Stimulated activated naive CD8-positive, alpha-beta T cell treated with anti-CD3 and anti-CD28 coated beads, Interleukin-15, Interleukin-2, amounts not matched to agents 100 ng/mL and 50 ng/mL, for 24 hours (primary cell): ENCODE results near the gene KRTAP4-5.
"Not testable (repeated sequence)": the region's sequence is repeated elsewhere in the genome, so short reads cannot be mapped to it uniquely, and the experiment has no call there.

Source experiments
- H3K27ac Mint-ChIP-seq: one replicate; pipeline ENCODE4 v1.8.0; 2021; ENCODE audit warnings: mild to moderate bottlenecking, mixed read lengths
- H3K27me3 Mint-ChIP-seq: one replicate; pipeline ENCODE4 v1.8.0; 2021; ENCODE audit warnings: mixed read lengths
- H3K36me3 Mint-ChIP-seq: one replicate; pipeline ENCODE4 v1.8.0; 2021; ENCODE audit warnings: low read depth, mixed read lengths
- H3K4me1 Mint-ChIP-seq: one replicate; pipeline ENCODE4 v1.8.0; 2021; ENCODE audit warnings: low read depth, mixed read lengths
- H3K4me3 Mint-ChIP-seq: one replicate; pipeline ENCODE4 v1.8.0; 2021; ENCODE audit warnings: mild to moderate bottlenecking, mixed read lengths
- H3K9me3 Mint-ChIP-seq: one replicate; pipeline ENCODE4 v1.8.0; 2021; ENCODE audit warnings: mixed read lengths

The KRTAP4-5 gene

DNA sequence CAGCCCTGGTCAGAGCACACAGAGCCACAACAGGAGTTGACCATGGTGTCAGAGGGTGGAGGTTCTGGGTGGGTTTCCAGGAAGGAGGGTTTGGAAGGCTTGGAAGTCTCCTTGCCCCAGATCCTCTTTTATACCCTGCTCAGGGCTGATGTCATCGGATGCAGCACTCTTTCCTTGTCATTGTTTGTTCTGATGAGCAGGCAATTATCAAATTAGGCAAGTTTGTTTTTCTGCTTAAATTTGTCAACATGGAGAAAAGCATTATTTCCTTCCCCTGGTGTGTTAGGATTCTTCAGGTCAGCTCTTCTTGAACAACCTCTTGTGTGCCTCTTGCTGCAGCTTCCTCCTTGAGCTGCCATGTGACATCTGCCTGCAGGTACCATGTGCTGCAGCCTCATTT lies 11.0 kb upstream of the KRTAP4-5 start, which contains the start of gene KRTAP4-4:
Gene KRTAP4-4 (minus strand): TSS at position 101 of the 400 bp plus-strand sequence. CDS start 57 bp downstream, at position 44.
- no peaks in the 10 kb centered on the region for H3K27me3 Mint-ChIP-seq
- no peak within 1 kb of the TSS for H3K4me3 Mint-ChIP-seq
- no peak within 1 kb of the TSS for H3K27ac Mint-ChIP-seq
- no peaks in the 10 kb centered on the region for H3K9me3 Mint-ChIP-seq
- no peaks in the 10 kb centered on the region for H3K4me1 Mint-ChIP-seq
- H3K36me3 Mint-ChIP-seq, result no peaks in the 10 kb centered on the region

DNA sequence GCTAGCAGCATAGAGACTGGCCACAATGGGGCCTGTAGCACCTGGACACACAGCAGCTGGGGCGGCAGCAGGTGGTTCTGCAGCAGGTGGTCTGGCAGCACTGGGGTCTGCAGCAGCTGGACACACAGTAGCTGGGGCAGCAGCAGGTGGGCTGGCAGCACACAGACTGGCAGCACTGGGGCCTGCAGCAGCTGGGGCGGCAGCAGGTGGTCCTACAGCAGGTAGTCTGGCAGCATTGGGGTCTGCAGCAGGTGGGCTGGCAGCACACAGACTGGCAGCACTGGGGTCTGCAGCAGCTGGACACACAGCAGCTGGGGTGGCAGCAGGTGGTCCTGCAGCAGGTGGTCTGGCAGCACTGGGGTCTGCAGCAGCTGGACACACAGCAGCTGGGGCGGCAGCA lies 10.6 kb upstream of the KRTAP4-5 start:
- H3K36me3 Mint-ChIP-seq, H3K4me1 Mint-ChIP-seq, H3K27me3 Mint-ChIP-seq, H3K27ac Mint-ChIP-seq, H3K4me3 Mint-ChIP-seq, H3K9me3 Mint-ChIP-seq: not testable (repeated sequence)

DNA sequence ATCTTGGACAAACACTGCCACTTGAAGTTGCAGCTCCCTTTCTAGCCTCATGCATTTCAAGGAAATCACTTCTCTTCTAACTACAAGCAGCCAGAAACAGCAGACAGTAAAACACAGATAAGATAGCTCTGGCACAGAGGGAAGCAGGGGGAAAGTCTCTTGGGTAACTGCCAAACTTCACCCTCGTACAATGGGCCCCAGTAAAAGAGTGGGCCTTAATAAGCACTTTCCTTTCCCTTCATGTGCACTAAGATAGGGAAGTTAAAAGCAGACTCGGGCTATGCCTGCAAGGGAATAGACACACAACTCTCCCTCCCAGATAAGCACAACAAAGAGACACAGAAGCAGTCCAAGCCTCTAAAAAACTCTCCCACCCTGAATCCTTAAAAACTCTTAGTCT lies 4.2 kb upstream of the KRTAP4-5 start:
- no peaks in the 10 kb centered on the region for H3K36me3 Mint-ChIP-seq
- H3K27me3 Mint-ChIP-seq, result peaks cover 3% of the 10 kb centered on the region
- no peaks in the 10 kb centered on the region for H3K9me3 Mint-ChIP-seq
- H3K4me3 Mint-ChIP-seq, result no peak overlapping the region
- H3K4me1 Mint-ChIP-seq, result no peaks in the 10 kb centered on the region
- no peak overlapping the region for H3K27ac Mint-ChIP-seq

DNA sequence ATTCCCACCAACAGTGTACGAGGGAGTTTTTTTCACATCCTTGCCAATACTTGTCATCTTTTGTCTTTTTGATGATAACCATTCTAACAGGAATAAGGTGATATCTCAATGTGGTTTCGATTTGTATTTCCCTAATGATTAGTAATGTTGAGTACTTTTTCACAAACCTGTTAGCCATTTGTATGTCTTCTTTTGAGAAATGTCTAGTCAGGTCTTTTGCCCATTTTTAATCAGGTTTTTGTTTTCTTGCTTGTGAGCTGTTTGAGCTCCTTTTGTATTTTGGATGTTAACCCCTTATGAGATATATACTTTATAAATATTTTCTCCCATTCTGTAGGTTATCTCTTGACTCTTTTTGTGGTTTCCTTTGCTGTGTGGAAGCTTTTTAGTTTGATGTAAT lies 1.9 kb upstream of the KRTAP4-5 start:
- H3K27me3 Mint-ChIP-seq, result peaks cover 3% of the 10 kb centered on the region
- H3K4me3 Mint-ChIP-seq, result no peak overlapping the region
- no peaks in the 10 kb centered on the region for H3K9me3 Mint-ChIP-seq
- H3K27ac Mint-ChIP-seq, result no peak overlapping the region
- no peaks in the 10 kb centered on the region for H3K4me1 Mint-ChIP-seq
- no peaks in the 10 kb centered on the region for H3K36me3 Mint-ChIP-seq

DNA sequence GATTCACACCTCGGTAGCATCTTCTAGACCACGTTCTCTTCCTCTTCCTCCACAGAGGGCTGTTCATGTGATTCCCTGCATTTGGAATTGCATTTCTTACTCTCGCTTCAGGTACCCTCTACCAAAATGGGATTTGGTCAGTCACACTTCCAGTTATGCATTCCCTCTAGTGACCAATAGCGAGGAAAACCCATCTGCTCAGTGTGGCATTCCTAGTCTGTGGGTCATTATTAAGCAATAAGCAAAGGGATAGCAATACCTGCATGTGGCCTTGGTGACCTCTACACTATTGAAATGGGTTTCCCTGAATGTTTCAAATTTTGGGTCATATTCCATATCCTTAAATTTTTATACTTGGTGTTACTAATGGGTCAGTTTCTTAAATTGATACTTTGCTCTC lies 401 bp upstream of the KRTAP4-5 start:
- H3K27ac Mint-ChIP-seq, result no peak overlapping the region
- no peaks in the 10 kb centered on the region for H3K9me3 Mint-ChIP-seq
- peaks cover 3% of the 10 kb centered on the region for H3K27me3 Mint-ChIP-seq
- H3K4me3 Mint-ChIP-seq, result no peak overlapping the region
- no peaks in the 10 kb centered on the region for H3K36me3 Mint-ChIP-seq
- no peaks in the 10 kb centered on the region for H3K4me1 Mint-ChIP-seq

DNA sequence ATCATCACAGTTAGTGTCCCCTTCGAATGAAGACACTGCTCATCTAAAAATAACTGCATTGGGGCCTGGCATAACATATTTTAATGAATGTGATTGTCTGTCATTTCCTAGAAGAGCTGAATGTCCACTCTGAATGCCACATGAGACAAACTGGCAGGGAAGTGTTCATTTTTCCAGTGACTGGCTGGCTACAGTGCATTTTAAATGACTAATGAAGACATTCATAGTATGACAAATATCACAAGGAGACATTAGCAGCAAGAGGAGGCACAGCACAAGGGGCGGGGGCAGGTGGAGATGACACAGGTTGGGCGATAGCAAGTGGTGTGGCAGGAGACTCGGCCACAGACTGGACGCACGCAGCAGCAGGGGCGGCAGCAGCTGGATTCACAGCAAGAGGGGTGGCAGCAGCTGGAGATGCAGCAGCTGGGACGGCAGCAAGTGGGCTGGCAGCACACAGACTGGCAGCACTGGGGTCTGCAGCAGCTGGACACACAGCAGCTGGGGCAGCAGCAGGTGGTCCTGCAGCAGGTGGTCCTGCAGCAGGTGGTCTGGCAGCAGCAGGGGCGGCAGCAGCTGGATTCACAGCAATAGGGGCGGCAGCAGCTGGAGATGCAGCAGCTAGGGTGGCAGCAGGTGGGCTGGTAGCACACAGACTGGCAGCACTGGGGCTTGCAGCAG lies 514 bp downstream of the KRTAP4-5 start:
- not testable (repeated sequence) for H3K36me3 Mint-ChIP-seq, H3K4me1 Mint-ChIP-seq, H3K4me3 Mint-ChIP-seq, H3K27me3 Mint-ChIP-seq, H3K9me3 Mint-ChIP-seq, H3K27ac Mint-ChIP-seq

DNA sequence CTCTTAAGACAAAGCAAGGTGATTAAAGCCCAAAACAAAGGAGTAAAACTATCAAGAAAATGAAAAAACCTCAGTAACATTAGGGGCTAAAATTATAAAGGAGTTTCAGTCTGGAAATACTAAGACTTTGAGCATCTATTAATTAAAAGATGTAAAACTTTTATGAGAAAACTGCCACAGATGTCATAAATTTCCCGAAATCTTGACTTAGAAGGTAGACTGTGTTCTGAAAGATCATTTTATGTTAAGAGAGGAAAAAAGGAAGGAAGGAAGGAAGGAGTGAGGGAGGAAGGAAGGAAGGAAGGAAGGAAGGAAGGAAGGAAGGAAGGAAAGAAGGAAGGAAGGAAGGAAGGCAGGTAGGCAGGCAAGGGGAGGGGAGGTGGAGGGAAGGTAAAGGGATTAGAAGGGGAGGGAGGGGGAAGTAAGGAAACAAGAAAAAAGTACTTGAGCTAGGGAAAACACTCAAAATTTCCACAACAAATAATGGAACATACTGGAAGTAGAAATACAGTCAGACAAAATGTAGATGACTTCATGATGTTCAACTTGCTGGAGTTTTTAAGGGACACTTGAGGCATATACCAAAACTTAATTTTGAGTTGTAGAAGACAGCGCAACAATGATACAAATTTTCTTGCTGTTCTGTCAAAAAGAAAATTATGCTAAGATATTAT lies 2.0 kb downstream of the KRTAP4-5 start:
- H3K36me3 Mint-ChIP-seq, result peaks cover 5% of the 10 kb centered on the region
- no peak overlapping the region for H3K27ac Mint-ChIP-seq
- no peak overlapping the region for H3K4me3 Mint-ChIP-seq
- no peaks in the 10 kb centered on the region for H3K27me3 Mint-ChIP-seq
- no peaks in the 10 kb centered on the region for H3K4me1 Mint-ChIP-seq
- H3K9me3 Mint-ChIP-seq, result peaks cover 12% of the 10 kb centered on the region

DNA sequence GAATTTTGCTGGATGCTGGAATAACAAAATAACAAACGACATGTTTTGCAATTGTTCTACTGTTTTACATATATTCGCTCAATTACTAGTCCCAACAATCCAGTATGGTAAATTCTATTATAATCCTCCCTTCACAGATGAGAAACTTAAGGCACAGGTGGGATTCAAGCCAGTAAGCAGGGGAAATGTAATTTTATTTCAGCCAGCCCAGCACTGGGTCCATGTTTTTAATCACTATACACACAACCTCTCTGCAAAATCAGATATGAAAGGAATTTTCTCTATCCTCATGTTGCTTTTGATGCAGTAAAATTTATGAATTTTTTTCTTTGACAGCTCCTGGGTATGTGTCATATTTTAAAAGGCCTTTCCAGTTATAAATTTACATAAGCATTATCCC lies 4.4 kb downstream of the KRTAP4-5 start:
- Mint-ChIP-seq H3K27me3 (no peaks in the 10 kb centered on the region), H3K36me3 (peaks cover 5% of the 10 kb centered on the region), H3K4me1 (no peaks in the 10 kb centered on the region), H3K4me3 (no peak overlapping the region), H3K9me3 (peaks cover 25% of the 10 kb centered on the region), H3K27ac (no peak overlapping the region)

DNA sequence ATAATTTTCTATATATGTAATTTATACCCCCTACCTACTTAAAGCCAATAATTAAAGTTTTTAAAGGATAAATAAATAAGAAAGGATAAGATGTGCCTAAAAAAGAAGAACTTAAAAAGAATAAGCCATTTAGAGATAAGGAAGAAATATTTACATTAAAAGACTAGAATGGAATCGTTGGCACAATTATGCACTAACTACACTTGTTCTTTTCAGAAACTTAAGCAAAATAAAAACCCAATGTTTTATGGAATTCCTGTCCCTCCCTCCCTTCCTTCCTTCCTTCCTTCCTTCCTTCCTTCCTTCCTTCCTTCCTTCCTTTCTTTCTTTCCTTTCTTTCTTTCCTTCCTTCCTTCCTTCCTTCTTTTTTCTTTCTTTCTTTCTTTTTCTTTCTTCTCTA lies 4.8 kb downstream of the KRTAP4-5 start:
- Mint-ChIP-seq H3K9me3 (peaks cover 25% of the 10 kb centered on the region), H3K36me3 (peaks cover 5% of the 10 kb centered on the region), H3K27me3 (no peaks in the 10 kb centered on the region), H3K4me3 (no peak overlapping the region), H3K27ac (no peak overlapping the region), H3K4me1 (no peaks in the 10 kb centered on the region)

DNA sequence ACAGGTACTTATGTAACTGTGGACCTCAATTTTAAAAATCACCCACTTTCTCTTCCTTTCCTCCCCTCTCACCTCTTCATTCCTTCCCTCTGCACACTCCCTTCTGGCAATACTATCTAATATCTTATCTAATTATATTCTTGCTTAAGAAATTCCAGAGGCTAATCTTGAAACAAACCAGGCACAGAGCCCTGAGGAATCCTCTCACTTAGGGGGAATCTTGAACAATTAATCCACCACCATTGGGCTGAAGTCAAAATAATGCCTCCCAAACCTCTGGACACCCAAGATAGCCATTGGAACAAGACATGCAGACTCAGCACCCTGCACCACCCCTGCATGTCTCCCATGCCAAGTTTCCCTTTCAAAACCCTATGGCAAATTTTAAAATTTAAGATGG lies 8.3 kb downstream of the KRTAP4-5 start:
- Mint-ChIP-seq H3K9me3 (peaks cover 38% of the 10 kb centered on the region), H3K27me3 (no peaks in the 10 kb centered on the region), H3K4me1 (no peaks in the 10 kb centered on the region), H3K36me3 (peaks cover 9% of the 10 kb centered on the region), H3K27ac (no peak overlapping the region), H3K4me3 (no peak overlapping the region)

DNA sequence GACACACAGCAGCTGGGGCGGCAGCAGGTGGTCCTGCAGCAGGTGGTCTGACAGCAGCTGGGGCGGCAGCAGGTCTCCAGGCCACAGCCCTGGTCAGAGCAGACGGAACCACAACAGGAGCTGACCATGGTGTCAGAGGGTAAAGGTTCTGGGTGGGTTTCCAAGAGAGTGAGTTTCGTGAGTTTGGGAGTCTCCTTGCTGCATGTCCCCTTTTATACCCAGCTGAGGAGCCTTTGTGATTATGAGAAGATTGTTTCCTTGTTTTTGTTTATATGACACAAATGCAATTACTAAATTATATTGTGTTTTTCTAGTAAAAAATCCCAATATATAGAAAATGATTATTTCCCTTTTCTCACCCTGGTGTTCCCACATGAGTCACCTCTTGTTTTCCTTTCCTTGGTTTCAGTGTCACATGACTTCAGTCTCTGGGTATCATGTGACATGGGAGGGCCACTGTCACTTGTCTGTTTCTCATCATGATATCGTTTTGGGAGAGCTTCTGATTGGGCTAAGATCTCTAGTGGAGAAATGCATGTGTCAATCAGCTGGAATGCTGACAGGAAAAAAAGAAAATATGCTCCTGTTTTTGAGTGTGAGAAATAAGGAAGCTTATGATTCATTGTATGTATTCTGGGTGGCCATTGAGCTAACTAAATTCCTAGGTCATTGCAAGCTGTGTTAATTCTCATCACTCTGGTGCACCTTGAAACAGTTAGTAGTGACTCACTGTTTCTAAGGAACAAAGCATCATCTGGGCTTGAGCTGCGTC lies 9.1 kb downstream of the KRTAP4-5 start, which contains the start of gene KRTAP4-6:
Gene KRTAP4-6 (minus strand): TSS at position 185 of the 772 bp plus-strand sequence. CDS start 57 bp downstream, at position 128.
- Mint-ChIP-seq H3K36me3 (peaks cover 9% of the 10 kb centered on the region), H3K4me1 (no peaks in the 10 kb centered on the region), H3K4me3 (no peak within 1 kb of the TSS), H3K9me3 (peaks cover 38% of the 10 kb centered on the region), H3K27ac (no peak within 1 kb of the TSS), H3K27me3 (no peaks in the 10 kb centered on the region)

DNA sequence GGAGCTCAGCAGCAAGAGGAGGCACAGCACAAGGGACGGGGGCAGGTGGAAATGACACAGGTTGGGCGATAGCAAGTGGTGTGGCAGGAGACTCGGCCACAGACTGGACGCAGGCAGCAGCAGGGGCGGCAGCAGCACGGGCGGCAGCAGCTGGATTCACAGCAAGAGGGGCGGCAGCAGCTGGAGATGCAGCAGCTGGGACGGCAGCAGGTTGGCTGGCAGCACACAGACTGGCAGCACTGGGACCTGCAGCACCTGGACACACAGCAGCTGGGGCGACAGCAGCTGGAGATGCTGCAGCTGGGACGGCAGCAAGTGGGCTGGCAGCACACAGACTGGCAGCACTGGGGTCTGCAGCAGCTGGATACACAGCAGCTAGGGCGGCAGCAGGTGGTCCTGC lies 9.8 kb downstream of the KRTAP4-5 start:
- not testable (repeated sequence) for H3K4me3 Mint-ChIP-seq, H3K4me1 Mint-ChIP-seq, H3K27me3 Mint-ChIP-seq, H3K27ac Mint-ChIP-seq, H3K36me3 Mint-ChIP-seq
- H3K9me3 Mint-ChIP-seq, result peaks cover 38% of the 10 kb centered on the region

DNA sequence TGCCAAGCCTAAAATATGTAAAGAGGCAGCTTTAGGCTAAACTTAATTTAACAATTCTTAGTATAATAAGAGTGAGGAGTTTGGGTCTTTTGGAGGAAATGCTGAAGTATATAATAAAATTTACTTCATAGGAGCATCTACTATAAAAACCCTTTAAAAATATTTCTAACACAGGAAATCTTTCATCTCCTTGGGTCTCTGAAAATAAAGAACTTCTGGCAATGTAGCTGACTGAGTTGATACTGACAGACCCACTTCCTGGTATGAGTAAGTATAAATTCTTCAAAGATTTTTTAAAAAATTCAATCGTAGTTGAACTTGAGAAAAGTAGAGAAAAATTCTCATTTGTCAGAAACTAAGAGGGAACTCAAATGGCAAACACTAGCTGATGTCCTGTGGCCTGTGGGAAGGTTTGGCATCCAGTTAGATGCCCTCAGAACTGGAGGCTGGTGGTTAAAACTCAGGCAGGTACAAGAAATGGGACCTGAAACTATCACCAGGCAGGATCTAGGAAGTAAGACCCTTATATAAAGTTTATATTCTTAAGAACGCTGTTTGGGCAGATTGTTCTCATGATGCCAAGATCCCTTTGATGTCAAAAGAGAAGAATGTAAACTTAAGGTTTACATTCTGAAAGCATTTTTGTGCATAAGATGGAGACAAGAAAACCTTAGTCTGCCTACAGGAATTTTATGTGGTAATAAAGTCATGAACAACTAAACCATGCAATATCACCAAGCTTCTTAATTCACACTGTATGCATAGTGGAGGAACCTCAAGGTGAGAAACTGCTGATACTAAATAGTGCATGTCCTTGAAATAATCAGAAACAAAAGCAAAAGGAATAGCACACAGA lies 15.5 kb downstream of the KRTAP4-5 start:
- Mint-ChIP-seq H3K36me3 (no peaks in the 10 kb centered on the region), H3K9me3 (peaks cover 9% of the 10 kb centered on the region), H3K27me3 (no peaks in the 10 kb centered on the region), H3K27ac (no peak overlapping the region), H3K4me1 (peaks cover 23% of the 10 kb centered on the region), H3K4me3 (no peak overlapping the region)

DNA sequence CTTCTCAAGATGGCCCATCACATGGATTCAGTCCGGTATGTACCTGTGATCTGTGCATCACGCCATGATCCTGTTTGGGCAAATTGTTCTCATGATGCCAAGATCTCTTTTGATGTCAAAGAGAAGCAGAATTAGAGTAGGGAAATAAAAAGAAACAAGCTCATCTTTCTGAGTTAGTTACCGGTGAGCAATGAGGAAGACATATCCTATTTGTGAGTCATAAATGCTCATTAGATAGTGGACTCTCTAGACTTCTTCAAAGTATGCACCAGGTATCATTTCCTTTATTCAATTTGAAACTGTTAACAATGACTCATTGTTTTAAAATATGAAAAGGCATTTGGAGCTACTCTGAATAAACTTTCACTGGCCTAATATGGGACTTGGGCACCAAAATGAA lies 17.6 kb downstream of the KRTAP4-5 start:
- H3K27ac Mint-ChIP-seq, result no peak overlapping the region
- no peaks in the 10 kb centered on the region for H3K36me3 Mint-ChIP-seq
- H3K9me3 Mint-ChIP-seq, result peaks cover 2% of the 10 kb centered on the region

More for the DNA sequence above, 17.6 kb downstream of the KRTAP4-5 start:
- H3K4me1 Mint-ChIP-seq, result peaks cover 23% of the 10 kb centered on the region
- H3K27me3 Mint-ChIP-seq, result no peaks in the 10 kb centered on the region
- H3K4me3 Mint-ChIP-seq, result no peak overlapping the region
